Medulla oblongata (tissue), 1 donor: ENCODE data around the gene WEE2.
"Not testable (repeated sequence)": the region's sequence is repeated elsewhere in the genome, so short reads cannot be mapped to it uniquely, and the experiment has no call there.

Experiments used
- DNase-seq: peaks from one replicate; pipeline ENCODE4 v3.0.0-alpha.2; 2015; ENCODE audit errors: extremely low spot score

Gene WEE2

GRCh38 chr7:141714571-141714970, 6.4 kb downstream of the WEE2 start:
- DNase-seq, result no peak

- no peak for DNase-seq
Observed at GRCh38 chr7:141715018-141715417, 6.9 kb downstream of the WEE2 start.

- DNase-seq, result no peak
Observed at GRCh38 chr7:141715794-141716689, 7.9 kb downstream of the WEE2 start.

- DNase-seq, result no peak
Observed at GRCh38 chr7:141717450-141717849, 9.3 kb downstream of the WEE2 start.

GRCh38 chr7:141722529-141722928, 14.4 kb downstream of the WEE2 start:
- DNase-seq, result no peak

GRCh38 chr7:141729020-141729419, 20.9 kb downstream of the WEE2 start:
- DNase-seq, result no peak

- DNase-seq, result peak; percentile 11
Observed at GRCh38 chr7:141731476-141732149, 23.5 kb downstream of the WEE2 start.

GRCh38 chr7:141737118-141737835, 29.1 kb downstream of the WEE2 start:
- peak; percentile 4 for DNase-seq

GRCh38 chr7:141737836-141738591, 29.9 kb downstream of the WEE2 start, which contains the start of gene SSBP1:
TSS of gene SSBP1 (plus strand) at chr7:141738358. CDS start at chr7:141739167, 809 bp downstream.
- peak; percentile 97 for DNase-seq

GRCh38 chr7:141738592-141739013, 30.4 kb downstream of the WEE2 start:
- no peak for DNase-seq

GRCh38 chr7:141739250-141739649, 31.1 kb downstream of the WEE2 start:
- DNase-seq, result no peak

- no peak for DNase-seq
Observed at GRCh38 chr7:141742229-141742628, 34.1 kb downstream of the WEE2 start.

GRCh38 chr7:141744131-141744530, 36.0 kb downstream of the WEE2 start:
- DNase-seq, result no peak

GRCh38 chr7:141748396-141748795, 40.2 kb downstream of the WEE2 start:
- DNase-seq, result no peak

GRCh38 chr7:141751904-141752303, 43.8 kb downstream of the WEE2 start:
- DNase-seq, result not testable (repeated sequence)

GRCh38 chr7:141752634-141753033, 44.5 kb downstream of the WEE2 start:
- DNase-seq, result no peak

GRCh38 chr7:141754939-141755338, 46.8 kb downstream of the WEE2 start:
- DNase-seq, result peak; percentile 13

- no peak for DNase-seq
Observed at GRCh38 chr7:141763797-141764196, 55.6 kb downstream of the WEE2 start, which contains the start of gene TAS2R3. TSS of gene TAS2R3 (plus strand) at chr7:141764097. CDS start at chr7:141764159, 62 bp downstream.

- DNase-seq, result not testable (repeated sequence)
Observed at GRCh38 chr7:141770083-141770583, 62.0 kb downstream of the WEE2 start.

GRCh38 chr7:141776374-141776773, 68.2 kb downstream of the WEE2 start, which contains the start of gene TAS2R4:
TSS of gene TAS2R4 (plus strand) at chr7:141776674. CDS start at chr7:141778489, 1,815 bp downstream.
- DNase-seq, result no peak
